Progenitor cell of endocrine pancreas (in vitro differentiated cells): ENCODE measurements around the gene OAS2. TPM values are rescaled to one million over a fixed set of nuclear protein-coding genes. Genes with fewer than 3 reads are reported as not detected.

Source experiments
- DNase-seq: peaks from one replicate; pipeline ENCODE4 v3.0.0; 2021; ENCODE audit warnings: low spot score; ENCODE audit not compliant: unreplicated experiment
- H3K27ac Mint-ChIP-seq: 2 replicates; pipeline ENCODE4 v1.8.0; 2021; ENCODE audit warnings: mild to moderate bottlenecking, moderate library complexity, mixed read lengths
- H3K27me3 Mint-ChIP-seq: 2 replicates; pipeline ENCODE4 v1.8.0; 2021; ENCODE audit warnings: mixed read lengths
- H3K36me3 Mint-ChIP-seq: 2 replicates; pipeline ENCODE4 v1.8.0; 2022; ENCODE audit warnings: mixed read lengths; ENCODE audit not compliant: insufficient read depth
- H3K4me1 Mint-ChIP-seq: 2 replicates; pipeline ENCODE4 v1.8.0; 2021; ENCODE audit warnings: low read depth, mixed read lengths
- H3K4me3 Mint-ChIP-seq: 2 replicates; pipeline ENCODE4 v1.8.0; 2021; ENCODE audit warnings: low read depth, mild to moderate bottlenecking, moderate library complexity, mixed read lengths
- H3K9me3 Mint-ChIP-seq: 2 replicates; pipeline ENCODE4 v1.8.0; 2021; ENCODE audit warnings: low read depth, mixed read lengths
- CTCF ChIP-seq: fragments of 200-600 bp; sonication (generic); IDR thresholded peaks from one replicate; pipeline ENCODE4 v1.5.0; 2021; ENCODE audit warnings: antibody characterized with exemption, mild to moderate bottlenecking; ENCODE audit not compliant: unreplicated experiment
- total RNA-seq: library from RNA; stranded (reverse); gene quantifications from 2 replicates; pipeline ENCODE4 v1.2.1, GENCODE V29; 2021

OAS2 gene
- total RNA-seq, 1 donor from 2014 or later, result not detected

- peaks cover 2% of the 10 kb centered on the region for H3K4me1 Mint-ChIP-seq
- peaks cover 42% of the 10 kb centered on the region for H3K27me3 Mint-ChIP-seq
- H3K36me3 Mint-ChIP-seq, result no peaks in the 10 kb centered on the region
- no peak for DNase-seq
- no peak overlapping the region for H3K4me3 Mint-ChIP-seq
- H3K9me3 Mint-ChIP-seq, result no peaks in the 10 kb centered on the region
- peak; percentile 48 for TF ChIP-seq CTCF
- no peak overlapping the region for H3K27ac Mint-ChIP-seq
Observed at GRCh38 chr12:113005762-113006161, 27.4 kb downstream of the OAS2 start.

GRCh38 chr12:113006206-113006605 lies 27.9 kb downstream of the OAS2 start:
- no peak overlapping the region for H3K27ac Mint-ChIP-seq
- no peak for DNase-seq
- H3K36me3 Mint-ChIP-seq, result no peaks in the 10 kb centered on the region
- H3K27me3 Mint-ChIP-seq, result peaks cover 45% of the 10 kb centered on the region
- no peak overlapping the region for H3K4me3 Mint-ChIP-seq
- H3K4me1 Mint-ChIP-seq, result peaks cover 2% of the 10 kb centered on the region
- TF ChIP-seq CTCF, result no peak
- H3K9me3 Mint-ChIP-seq, result no peaks in the 10 kb centered on the region

GRCh38 chr12:113006641-113007040 lies 28.3 kb downstream of the OAS2 start:
- Mint-ChIP-seq H3K36me3 (no peaks in the 10 kb centered on the region), H3K9me3 (peaks cover 1% of the 10 kb centered on the region), H3K27ac (no peak overlapping the region), H3K27me3 (peaks cover 45% of the 10 kb centered on the region), H3K4me3 (no peak overlapping the region), H3K4me1 (peaks cover 2% of the 10 kb centered on the region)
- DNase-seq, result no peak
- no peak for TF ChIP-seq CTCF

GRCh38 chr12:113007166-113007565 lies 28.8 kb downstream of the OAS2 start:
- no peak overlapping the region for H3K27ac Mint-ChIP-seq
- H3K9me3 Mint-ChIP-seq, result peaks cover 3% of the 10 kb centered on the region
- H3K4me1 Mint-ChIP-seq, result peaks cover 2% of the 10 kb centered on the region
- no peaks in the 10 kb centered on the region for H3K36me3 Mint-ChIP-seq
- no peak for DNase-seq
- no peak for TF ChIP-seq CTCF
- H3K4me3 Mint-ChIP-seq, result no peak overlapping the region
- peaks cover 45% of the 10 kb centered on the region for H3K27me3 Mint-ChIP-seq

GRCh38 chr12:113010701-113011100 lies 32.4 kb downstream of the OAS2 start:
- peaks cover 50% of the 10 kb centered on the region for H3K27me3 Mint-ChIP-seq
- no peaks in the 10 kb centered on the region for H3K36me3 Mint-ChIP-seq
- TF ChIP-seq CTCF, result no peak

More at GRCh38 chr12:113010701-113011100, 32.4 kb downstream of the OAS2 start:
- H3K4me1 Mint-ChIP-seq, result no peaks in the 10 kb centered on the region
- H3K27ac Mint-ChIP-seq, result no peak overlapping the region
- H3K9me3 Mint-ChIP-seq, result peaks cover 3% of the 10 kb centered on the region
- DNase-seq, result no peak
- no peak overlapping the region for H3K4me3 Mint-ChIP-seq
